ENCODE results near the gene AGPAT1. TPM values are rescaled to one million over a fixed set of nuclear protein-coding genes. Genes with fewer than 3 reads are reported as not detected.
"Not testable (repeated sequence)": the region's sequence is repeated elsewhere in the genome, so short reads cannot be mapped to it uniquely, and the experiment has no call there.

The AGPAT1 gene
- total RNA-seq, 2 donors from 2014 or later: 44.1 to 54.5 TPM

- TF ChIP-seq CTCF (IDR thresholded peaks at IDR 0.05): no peak
- Histone ChIP-seq H3K27me3 (no peaks in the 10 kb centered on the region), H3K27ac (peak overlapping the region; percentile 99), H3K4me3 (peak overlapping the region; percentile 58), H3K36me3 (no peaks in the 10 kb centered on the region), H3K4me1 (peaks cover 2% of the 10 kb centered on the region), H3K9ac (ENCODE audit: low read depth in 2 of 2, low read length in 2 of 2) (peak overlapping the region; percentile 99 to 100), H3K9me3 (no peaks in the 10 kb centered on the region)
- peak; percentile 89 for DNase-seq
- intact Hi-C loops (cut with DNase I): no loop called here
These were observed 20.2 kb upstream of the AGPAT1 start for GRCh38 chr6:32195902-32196681.

- TF ChIP-seq CTCF (IDR thresholded peaks at IDR 0.05): peak; percentile 55
- peak overlapping the region; percentile 99 to 100 for H3K9ac ChIP-seq (ENCODE audit: low read depth in 2 of 2, low read length in 2 of 2)
- peaks cover 2% of the 10 kb centered on the region for H3K4me1 ChIP-seq
- no peaks in the 10 kb centered on the region for H3K27me3 ChIP-seq
- H3K9me3 ChIP-seq: no peaks in the 10 kb centered on the region
- no peaks in the 10 kb centered on the region for H3K36me3 ChIP-seq
- intact Hi-C loops (cut with DNase I): no loop called here
- peak; percentile 100 for DNase-seq
- peak overlapping the region; percentile 99 for H3K27ac ChIP-seq
- peak overlapping the region; percentile 58 for H3K4me3 ChIP-seq
These were observed 19.7 kb upstream of the AGPAT1 start for GRCh38 chr6:32195652-32195901.

GRCh38 chr6:32194825-32195651 lies 19.2 kb upstream of the AGPAT1 start:
- Histone ChIP-seq H3K9me3 (no peaks in the 10 kb centered on the region), H3K27me3 (no peaks in the 10 kb centered on the region), H3K27ac (peak overlapping the region; percentile 84), H3K4me3 (peak overlapping the region; percentile 18), H3K36me3 (no peaks in the 10 kb centered on the region), H3K4me1 (peaks cover 2% of the 10 kb centered on the region), H3K9ac (ENCODE audit: low read depth in 2 of 2, low read length in 2 of 2) (peak overlapping the region; percentile 68 to 88)
- TF ChIP-seq CTCF (IDR thresholded peaks at IDR 0.05): no peak
- DNase-seq: peak; percentile 60
- intact Hi-C loops (cut with DNase I): no loop called here

- Histone ChIP-seq H3K27me3 (no peaks in the 10 kb centered on the region), H3K36me3 (no peaks in the 10 kb centered on the region), H3K4me1 (peaks cover 2% of the 10 kb centered on the region), H3K27ac (peak overlapping the region; percentile 84), H3K9me3 (no peaks in the 10 kb centered on the region), H3K9ac (ENCODE audit: low read depth in 2 of 2, low read length in 2 of 2) (no peak overlapping the region), H3K4me3 (no peak overlapping the region)
- no peak for DNase-seq
- intact Hi-C loops (cut with DNase I): no loop called here
- no peak for TF ChIP-seq CTCF (IDR thresholded peaks at IDR 0.05)
These were observed 18.5 kb upstream of the AGPAT1 start for GRCh38 chr6:32194388-32194787.

GRCh38 chr6:32193096-32193495 lies 17.2 kb upstream of the AGPAT1 start:
- H3K9me3 ChIP-seq: not testable (repeated sequence)

More at GRCh38 chr6:32193096-32193495, 17.2 kb upstream of the AGPAT1 start:
- H3K36me3 ChIP-seq; DNase-seq; intact Hi-C loops (cut with DNase I); H3K27me3 ChIP-seq; H3K4me1 ChIP-seq: not testable (repeated sequence)
- Histone ChIP-seq H3K27ac (peak overlapping the region; percentile 82), H3K9ac (ENCODE audit: low read depth in 2 of 2, low read length in 2 of 2) (peak overlapping the region; percentile 19 to 85), H3K4me3 (peak overlapping the region; percentile 23)
